ENCODE results near the gene RRAGD.

GRCh38 chr6:89416796-89417195 lies 4.7 kb upstream of the RRAGD start:
- TF ChIP-seq POLR2AphosphoS5 (IDR thresholded peaks at IDR 0.05; ENCODE audit: low read depth, low read length) = no peak
- no peak for TF ChIP-seq POLR2A (IDR thresholded peaks at IDR 0.05; ENCODE audit: low read depth, low read length)

All from GM12892 (cell line).